HG02642 (cell line): ENCODE data around the gene CA9.

Experiments used
- ATAC-seq: cut with Tn5 transposase; IDR thresholded peaks from one replicate; pipeline ENCODE4 v1.9.1; 2021; ENCODE audit warnings: mild to moderate bottlenecking; ENCODE audit not compliant: unreplicated experiment, poor library complexity

Gene CA9

DNA sequence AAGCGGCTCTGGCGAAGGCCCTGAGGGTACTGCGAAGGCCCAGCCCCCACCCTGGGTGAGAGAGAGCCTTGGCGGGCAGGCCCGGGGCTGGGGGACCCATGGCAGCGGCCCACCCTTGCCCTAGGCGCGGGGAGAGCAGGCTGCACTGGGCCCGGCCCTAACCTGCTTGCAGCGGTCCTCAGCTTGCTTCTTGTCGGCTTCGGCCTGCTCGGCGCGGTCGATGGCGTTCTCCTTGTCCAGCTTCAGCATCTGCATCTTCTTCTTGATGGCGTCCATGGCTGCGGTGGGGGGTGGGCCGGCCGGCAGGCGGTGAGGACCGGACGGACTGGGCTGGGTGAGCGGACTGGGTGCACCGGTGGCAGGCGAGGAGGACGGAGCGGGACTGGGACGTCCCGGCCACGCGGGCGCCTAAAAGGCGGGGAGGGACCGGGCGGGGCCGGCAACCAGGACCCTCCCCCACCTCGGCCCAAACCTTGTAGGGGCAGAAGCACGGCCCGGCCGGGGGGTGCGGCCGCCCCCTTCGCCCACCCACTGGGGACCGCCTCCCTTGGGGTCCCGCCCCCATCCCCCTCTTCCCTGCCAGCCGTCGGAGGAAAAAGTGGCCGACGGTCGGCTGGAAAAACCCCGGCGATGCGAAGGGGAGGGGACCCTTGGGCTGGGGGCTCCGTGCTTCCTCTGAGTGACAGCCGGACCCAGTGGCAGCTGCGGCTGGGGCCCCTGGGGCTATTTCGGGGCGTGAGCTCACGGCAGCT, 16.0 kb downstream of the CA9 start, which contains the start of gene TPM2:
Gene TPM2, minus strand, starts transcription at position 384 of the 752 bp plus-strand sequence. Its CDS starts 108 bp downstream, at position 276.
- no peak for ATAC-seq

DNA sequence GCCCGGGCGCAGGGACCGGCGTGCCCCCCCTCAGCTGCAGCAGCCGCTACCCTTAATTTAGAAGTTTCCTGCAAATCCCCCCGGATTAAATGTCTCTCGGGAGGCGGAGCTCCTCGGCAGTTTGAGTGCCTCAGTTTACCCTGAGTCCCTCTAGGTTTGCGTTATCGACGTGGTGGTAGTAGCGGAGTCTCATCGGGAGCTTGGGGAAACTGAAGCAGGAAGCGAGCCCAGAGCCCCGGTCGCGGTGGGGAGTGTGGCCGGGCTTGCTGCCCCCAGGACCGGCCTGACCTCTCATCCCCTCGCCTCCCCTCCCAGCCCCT, 16.5 kb downstream of the CA9 start:
- no peak for ATAC-seq

DNA sequence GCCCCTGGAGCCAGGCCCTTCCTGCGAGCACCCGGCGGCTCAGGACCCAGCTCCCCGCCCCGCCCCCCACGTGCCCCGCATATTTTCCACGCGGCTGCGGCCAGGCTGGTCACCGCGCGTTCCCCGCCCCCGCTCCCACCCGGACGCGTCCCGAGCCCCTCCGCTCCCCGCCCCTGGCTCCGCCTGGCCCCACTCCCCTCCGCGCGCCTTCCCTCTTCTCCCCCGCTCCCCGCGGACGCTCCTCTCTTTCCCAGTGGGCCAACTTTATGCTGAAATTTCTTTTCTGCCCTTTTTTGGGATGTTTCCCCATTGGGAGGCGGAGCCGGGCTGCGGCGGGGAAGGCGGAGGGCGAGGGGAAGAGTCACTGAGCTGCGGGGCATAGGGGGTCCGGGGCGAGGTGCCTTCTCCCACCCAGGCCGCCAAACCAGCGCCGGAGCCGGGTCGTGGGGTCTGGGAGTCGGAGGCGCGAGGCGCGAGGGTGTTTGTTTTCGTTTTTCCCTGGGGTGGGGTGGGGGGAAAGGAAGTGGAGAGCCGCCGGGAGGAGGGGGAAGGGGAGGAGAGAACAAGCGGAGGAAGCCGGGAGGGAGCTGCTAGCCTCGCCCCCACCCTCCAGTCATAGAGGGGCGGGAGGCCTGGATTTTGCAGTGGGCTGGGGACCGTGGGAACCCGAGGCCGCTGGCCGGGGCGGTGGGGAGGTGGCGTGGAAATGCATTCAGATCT, 17.0 kb downstream of the CA9 start:
- no peak for ATAC-seq

DNA sequence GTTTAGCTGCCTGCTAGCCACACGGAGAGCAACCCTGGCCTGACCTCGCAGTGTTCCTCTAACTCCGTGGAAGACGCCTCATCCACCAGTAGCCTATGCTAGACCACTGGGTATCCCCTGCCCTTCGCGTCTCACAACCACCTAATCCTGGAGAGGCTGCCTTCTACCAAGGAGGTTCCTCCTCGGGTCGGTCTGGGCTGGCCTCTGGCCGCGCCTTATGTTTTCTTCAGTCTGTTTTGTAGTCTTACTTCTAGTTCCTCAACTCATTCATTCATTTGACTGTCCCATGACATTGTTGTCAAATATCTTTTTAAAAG, 17.6 kb downstream of the CA9 start:
- no peak for ATAC-seq

DNA sequence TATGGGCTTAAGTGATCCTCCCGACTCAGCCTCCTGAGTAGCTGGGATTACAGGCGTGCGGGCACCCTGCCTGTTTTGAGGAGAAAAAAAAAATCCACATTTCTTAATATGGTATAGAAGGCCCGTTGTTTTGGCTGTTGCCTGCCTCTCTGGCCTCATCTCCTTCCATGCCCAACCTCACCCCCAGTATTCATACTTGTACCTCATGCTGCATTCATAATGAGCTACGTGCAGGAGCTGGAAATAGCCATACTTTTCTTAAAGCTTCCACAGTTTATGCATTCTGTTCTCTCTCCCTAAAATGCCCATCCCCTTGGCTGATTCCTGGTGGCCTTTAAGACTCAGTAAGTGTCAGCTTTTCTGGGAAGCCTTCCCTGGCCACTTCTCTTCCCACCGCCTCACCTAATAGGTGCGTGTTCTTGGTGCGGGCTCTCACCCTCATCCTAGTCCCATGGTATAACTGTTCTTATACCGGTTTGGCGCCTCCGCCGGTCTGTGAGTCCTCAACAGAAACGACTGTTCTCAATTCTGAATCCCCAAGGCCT, 18.1 kb downstream of the CA9 start:
- ATAC-seq: no peak

DNA sequence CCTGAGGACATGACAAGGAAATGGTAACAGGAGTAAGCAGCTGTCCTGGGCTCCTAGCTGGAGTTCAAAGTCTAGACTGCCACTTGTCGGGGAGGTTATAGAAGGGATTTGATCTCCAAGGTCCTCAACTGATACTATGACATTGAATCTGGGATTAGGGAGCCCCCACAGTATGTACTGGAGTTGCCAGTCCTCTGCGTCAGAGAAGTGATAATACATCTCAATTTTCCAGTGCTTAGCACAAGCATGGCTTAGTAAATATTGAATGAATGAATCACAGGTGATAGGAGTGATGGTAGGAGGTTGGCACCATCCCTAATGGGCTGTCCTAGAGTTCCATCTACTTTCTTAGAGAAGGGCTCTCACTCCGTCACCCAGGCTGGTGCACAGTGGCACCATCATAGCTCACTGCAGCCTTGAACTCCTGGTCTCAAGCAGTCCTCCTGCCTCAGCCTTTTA, 22.2 kb downstream of the CA9 start:
- no peak for ATAC-seq

DNA sequence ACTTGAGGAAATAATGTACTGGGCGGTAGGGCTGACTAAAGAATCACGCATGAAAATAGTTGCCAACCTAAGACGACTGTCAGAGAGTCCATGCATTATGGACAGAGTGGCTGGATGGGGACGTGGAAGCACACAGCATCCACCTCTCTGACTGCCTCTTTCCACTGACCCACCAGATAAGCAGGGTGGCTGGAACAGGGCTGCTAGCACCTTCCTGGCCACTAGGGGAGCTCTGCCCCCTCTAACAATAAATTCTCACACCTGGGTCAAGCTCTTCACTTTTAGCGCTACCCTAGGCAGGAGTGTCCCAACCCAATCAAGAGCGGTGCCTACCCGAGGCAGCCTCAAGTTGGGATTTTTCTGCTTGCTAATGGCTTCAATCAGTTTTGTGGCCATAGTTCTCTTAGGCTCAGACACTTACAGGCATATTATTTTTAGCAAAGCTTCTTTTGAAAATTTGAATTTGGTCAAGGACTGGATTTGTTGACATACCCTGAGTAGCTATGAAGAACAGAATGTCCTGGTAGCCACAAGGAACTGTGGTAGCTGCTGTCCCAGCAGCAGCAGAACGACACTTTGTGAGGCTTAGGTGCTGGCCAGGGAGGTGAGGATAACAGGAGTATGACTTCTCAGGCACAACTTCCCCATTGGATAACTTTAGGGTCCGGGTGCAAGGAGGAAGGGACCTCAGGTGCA, 22.9 kb downstream of the CA9 start:
- ATAC-seq: peak; percentile 78

DNA sequence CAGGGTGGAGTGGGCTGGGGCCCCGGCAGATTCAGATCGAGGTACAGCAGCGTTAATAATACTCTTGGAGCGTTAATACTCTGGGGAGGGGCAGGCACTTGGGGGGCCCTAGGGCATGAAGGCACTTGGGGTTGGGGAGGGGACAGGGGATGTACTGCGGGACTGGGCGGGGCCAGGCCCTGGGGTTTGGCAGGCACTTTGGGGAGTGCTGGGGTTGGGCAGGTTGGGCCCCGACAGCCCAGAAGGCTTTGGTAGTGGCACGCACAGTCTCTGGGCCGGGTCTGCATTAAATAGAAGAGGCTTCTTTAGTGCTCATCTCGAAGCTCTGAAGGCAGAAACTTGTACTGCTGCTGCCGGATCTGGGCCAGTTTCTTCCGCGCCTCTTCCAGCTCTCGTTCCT, 23.8 kb downstream of the CA9 start:
- ATAC-seq: no peak

DNA sequence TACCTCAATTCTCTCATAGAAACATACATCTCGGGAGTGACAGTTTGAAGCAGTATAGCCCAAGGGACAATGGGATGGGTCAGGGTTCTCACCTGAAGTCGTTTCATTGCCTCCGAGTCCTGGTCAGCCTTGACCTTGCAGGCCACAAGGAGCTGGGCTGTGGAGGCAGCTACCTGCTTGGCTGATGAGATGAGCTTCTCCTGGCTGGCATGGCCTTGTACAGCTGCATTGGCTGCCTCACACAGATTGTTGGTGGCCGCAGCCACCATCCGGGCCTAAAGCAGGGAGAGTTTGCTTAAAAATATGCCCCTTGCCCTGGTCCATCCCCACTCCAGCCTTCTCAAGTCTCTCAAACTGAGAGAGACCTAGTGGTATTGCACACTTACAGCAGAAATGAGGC, 24.5 kb downstream of the CA9 start:
- no peak for ATAC-seq

DNA sequence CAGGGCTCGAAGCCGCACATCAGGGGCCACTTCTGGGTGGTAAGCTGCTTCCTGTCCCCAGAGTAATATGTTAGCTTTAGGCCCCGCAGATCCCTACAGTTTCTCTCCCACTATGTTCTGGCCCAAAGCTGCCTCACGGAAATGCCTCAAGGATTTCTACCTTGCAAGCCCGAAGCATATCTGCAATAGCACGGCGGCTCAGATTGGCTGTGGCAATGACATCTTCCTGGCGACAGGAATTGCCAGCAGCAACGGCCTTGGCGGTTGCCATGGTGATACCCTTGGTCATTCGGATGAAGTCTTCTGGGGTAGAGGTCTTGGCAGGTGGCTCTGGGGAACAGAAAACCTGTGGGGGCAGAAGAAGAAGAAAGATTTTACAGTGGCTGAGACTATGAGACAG, 26.3 kb downstream of the CA9 start:
- ATAC-seq: no peak

DNA sequence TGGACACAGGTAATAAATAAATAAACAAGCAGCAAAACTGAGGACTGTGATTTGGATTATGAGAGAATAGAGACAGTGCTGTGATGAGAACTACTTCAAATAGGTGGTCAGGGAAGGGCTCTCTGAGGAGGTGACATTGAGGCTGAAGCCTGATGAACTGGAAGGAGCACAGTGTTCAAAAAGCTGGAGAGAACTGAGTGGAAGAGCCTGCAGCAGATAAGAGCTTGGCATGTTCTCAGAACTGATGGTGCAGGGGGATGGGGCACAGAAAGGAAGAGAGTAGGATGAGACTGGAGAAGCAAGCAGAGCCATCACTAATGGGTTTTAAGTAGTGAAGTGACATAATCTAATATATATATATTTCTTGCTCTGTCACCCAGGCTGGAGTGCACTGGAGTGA, 27.2 kb downstream of the CA9 start:
- ATAC-seq: no peak

DNA sequence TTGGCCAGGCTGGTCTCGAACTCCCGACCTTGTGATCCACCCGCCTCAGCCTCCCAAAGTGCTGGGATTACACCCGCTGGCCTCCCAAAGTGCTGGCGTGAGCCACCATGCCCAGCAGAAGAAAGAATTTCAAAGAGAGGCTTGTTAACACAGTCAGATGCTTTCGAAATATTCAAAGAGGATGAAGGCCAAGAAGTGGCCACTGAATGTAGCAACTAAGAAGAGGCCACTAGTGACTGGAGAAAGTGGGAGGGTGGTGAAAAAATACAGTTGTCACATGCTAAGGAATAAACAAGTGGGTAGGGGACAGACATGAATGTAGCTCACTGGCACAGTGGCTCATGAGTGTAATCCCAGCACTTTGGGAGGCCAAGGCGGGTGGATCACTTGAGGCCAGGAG, 29.0 kb downstream of the CA9 start:
- ATAC-seq: no peak

DNA sequence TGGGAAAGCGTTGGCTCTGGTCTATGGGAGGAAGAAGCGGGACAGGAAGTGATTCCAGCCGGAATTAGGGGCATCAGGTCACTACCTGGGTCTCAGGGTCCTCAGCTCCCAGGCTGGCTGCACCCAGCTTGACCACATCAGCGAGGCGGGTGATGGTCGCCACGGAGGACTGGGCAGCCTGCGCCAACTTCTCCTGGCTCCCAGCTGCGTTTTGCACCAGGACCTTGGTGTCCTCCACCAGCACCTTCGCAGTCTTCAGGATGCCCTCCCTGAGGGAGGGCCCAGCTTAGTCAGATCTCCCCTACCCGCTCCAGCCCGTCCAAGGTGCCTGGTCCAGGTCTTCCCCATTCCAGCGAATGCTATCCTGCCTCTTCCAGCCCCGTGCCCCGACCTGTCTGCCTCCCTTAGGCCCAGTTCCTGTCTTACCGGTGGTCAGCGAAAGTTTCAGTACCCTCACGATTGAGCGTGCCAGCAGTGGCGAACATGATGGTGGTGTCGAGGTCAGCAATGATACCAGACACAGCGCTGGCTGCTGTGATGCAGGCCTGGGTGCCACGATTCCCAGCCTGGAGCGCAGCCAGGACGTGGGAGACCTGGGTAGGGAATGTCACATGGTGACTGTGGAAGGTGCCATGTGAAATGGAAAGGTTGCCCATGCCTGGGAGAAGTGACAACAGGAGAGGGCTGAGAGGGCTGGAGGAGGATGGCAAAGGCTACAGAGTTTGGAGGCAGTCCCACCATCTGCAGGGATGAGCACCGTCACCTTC, 30.4 kb downstream of the CA9 start:
- no peak for ATAC-seq

DNA sequence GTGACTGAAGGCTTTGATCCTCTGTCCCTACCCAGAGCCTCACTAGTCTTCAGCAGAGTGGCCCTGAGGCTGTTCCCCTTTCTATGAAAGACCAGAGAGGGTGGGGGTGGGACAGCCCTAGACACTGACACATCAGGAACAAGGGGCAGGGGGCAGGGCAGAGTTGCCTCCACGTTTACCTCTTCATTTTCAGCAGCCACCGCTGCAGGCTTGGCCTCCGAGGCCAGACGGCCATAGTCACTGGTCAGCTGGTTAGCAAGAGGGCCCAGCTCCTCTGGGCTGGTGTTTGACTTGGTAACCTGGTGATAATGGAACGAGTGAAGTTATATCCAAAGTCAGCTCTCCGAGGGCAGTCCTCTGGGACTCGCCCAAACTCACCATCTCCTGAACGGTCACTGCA, 31.6 kb downstream of the CA9 start:
- no peak for ATAC-seq

DNA sequence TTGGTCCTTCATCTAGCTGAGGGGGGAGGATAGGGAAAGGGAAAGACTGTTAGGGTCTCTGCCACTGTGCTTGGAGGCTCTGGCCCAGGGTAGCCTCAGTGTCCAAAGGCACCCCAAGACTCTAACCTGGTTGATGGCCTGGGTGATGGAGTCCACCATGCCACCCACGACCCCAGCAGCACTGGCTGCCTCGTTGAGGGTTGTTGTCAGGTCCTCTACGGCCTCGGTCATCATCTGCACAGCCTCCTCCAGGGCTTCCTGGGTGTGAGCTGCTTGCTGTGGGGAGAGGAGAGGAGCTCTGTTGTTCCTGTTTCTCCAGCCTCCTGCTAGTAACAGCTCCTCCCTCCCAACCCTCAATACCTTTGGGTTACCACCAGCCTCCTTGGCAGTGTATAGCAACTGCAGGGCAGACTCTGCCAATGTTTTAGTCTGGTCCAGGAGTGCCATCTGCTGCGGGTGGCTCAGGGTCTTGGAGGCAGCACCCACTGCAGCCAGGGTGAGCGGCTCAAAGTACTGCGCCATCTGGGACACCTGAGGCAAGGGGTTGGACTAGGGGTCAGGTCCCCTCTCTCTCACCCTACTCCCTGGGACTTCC, 32.2 kb downstream of the CA9 start:
- no peak for ATAC-seq

DNA sequence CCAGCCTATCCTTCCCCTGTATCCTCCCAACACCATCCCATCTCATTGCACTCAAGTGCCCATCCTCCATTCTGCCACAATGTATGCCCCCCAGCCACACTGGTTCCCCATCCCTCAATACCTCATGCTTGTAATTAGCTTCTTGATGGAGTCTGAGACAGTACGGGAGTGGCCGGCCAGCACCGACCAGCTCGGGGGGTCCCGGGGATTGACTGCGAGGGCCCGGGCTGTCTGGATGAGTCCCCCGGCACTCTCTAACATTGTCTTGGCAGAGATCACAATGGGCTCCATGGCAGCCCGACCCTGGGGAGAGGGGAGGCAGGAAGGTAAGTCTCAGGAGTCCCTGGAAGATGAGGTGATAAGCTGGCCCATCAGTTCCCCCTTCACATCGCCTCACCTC, 33.2 kb downstream of the CA9 start:
- ATAC-seq: no peak

DNA sequence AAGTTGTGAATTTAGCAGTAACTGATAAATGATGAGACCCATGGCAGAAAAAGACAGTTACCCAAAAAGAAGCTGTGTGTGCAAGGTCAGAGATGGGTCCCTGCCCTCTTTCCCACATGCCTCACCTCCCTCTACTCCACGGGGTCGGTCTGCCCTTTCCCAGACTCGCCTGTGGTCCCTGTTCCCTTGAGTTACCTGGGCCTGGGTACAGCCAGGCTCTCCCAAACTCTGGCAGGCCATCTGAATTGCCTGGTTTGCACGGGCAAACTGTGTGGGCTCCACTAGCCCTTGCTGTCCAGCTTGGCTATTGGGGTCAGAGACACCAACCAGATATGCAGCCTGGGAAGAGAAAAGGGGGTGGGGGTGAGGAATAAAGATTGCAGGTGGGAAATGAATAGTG, 34.4 kb downstream of the CA9 start:
- ATAC-seq: no peak

DNA sequence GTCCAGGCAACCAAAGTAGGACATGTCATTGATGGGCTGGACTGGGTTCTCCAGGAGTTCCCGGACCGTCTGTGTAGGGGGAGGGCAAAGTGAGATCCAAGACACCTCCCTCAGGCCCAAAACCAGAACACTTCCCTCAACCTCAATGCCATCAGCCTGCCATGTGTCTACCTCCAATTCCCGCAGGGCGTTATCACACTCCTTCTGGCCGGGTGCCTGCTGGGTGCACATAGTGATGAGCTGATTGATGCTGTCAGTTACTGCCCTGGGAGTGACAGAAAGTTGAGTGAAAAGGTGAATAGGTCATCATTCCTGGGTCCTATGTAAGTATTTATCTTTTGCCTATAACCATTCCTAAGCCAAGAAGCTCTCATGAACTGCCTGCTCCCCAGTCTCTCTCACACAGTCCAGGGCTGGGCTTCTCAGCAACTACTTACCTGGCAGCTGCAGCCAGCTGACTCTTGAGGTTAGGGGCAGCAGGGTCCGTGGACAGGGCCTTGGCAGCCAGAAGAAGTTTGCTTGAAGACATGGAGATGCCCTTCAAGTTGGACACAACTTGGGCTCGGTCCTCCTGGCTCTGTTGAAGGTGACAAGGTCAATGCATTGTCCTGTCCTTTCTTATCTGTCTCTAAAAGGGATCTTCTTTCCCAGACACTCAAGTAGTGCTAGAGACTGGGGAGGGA, 37.2 kb downstream of the CA9 start:
- no peak for ATAC-seq

DNA sequence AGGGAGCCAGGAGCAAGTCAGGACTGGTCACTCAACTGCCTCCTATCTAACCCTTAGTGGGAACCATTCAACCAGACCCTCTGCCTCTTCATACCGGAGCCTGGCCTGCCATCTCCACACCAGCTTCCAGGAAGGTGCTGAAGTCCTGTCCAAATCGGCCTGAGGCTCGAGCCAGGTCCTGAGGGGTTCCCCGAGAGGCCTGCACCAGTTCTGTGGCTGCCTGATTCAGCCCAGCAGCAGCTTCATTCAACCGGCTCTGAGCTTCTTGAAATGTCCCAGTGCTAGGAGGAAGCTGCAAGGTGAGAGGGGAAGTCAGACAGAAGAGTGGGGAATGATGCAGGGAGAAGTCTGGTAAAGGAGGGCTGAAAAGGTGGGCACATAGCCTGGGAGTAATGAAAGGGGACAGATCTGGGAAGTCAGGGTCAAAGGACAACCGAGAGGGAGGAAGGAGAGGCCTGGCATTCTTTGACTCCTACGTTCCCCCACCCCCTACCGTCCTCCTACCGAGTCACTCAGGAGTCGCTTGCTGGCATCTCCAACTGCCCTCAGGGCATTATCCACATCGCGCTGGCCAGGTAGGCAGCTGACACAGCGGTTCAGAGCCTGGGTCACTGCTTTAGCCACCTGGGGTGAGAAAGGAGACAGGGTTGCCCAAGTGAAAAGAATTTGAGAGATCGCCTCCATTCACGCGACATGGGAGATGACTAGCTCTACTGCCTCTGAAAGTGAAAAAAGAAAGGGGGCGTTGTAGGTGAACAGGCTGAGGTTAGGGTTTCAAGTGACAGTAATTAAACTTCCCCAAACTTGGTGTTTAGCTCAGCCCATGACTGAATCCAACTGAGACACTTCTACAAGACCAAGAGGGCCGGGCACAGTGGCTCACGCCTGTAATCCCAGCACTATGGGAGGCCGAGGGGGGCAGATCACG, 38.0 kb downstream of the CA9 start:
- ATAC-seq: no peak
